A673 (cell line): ENCODE results near the gene SLC26A3. TPM values are rescaled to one million over a fixed set of nuclear protein-coding genes. Genes with fewer than 3 reads are reported as not detected.
A peak's percentile ranks its signal among the peaks of the same experiment; 100 is the strongest.

Experiments
- BruUV-seq: library from RNA; stranded (reverse); fragments of 400-500 nt; replicated peaks from 2 replicates; lab custom pipeline; 2021; lab: Mats Ljungman, UMichigan
- CTCF ChIA-PET: fragments of 300-600 bp; sonication (Branson Sonifier 250); formaldehyde crosslinking; loops from one replicate; lab custom pipeline; 2022; ENCODE audit warnings: antibody characterized with exemption; lab: Charles Lee
- POLR2A ChIA-PET: fragments of 300-600 bp; sonication (Branson Sonifier 250); formaldehyde crosslinking; loops from one replicate; lab custom pipeline; 2022; ENCODE audit warnings: antibody characterized with exemption; ENCODE audit not compliant: low non-redundant PET; lab: Charles Lee
- DNase-seq: peaks from one replicate; pipeline ENCODE4 v3.0.0-alpha.2; 2015; ENCODE audit warnings: low spot score
- H3K27ac ChIP-seq: fragments of 200-600 bp; sonication (generic); 2 replicates; pipeline ENCODE4 v1.5.1; 2016; ENCODE audit warnings: mixed run types, low read depth, mild to moderate bottlenecking, mixed read lengths, antibody characterized with exemption, low read length; ENCODE audit not compliant: poor library complexity, severe bottlenecking
- H3K27me3 ChIP-seq: fragments of 200-600 bp; sonication (generic); replicated peaks from 2 replicates; pipeline ENCODE4 v1.6.1; 2017; ENCODE audit warnings: mixed run types, low read depth, mild to moderate bottlenecking, mixed read lengths, antibody characterized with exemption, low read length; ENCODE audit not compliant: insufficient read depth, poor library complexity
- H3K36me3 ChIP-seq: fragments of 200-600 bp; sonication (generic); 2 replicates; pipeline ENCODE4 v1.6.1; 2016; ENCODE audit warnings: mixed run types, mild to moderate bottlenecking, mixed read lengths, antibody characterized with exemption, low read length; ENCODE audit not compliant: insufficient read depth, poor library complexity, severe bottlenecking
- H3K4me1 ChIP-seq: fragments of 200-600 bp; sonication (generic); 2 replicates; pipeline ENCODE4 v1.6.1; 2017; ENCODE audit warnings: mixed run types, mild to moderate bottlenecking, mixed read lengths, antibody characterized with exemption, low read length; ENCODE audit not compliant: insufficient read depth, poor library complexity, severe bottlenecking
- H3K4me3 ChIP-seq: fragments of 200-600 bp; sonication (generic); 2 replicates; pipeline ENCODE4 v1.5.1; 2016; ENCODE audit warnings: low read depth, mixed run types, mild to moderate bottlenecking, mixed read lengths, low read length; ENCODE audit not compliant: poor library complexity, severe bottlenecking
- H3K9me3 ChIP-seq: fragments of 200-600 bp; sonication (generic); 2 replicates; pipeline ENCODE4 v1.6.1; 2016; ENCODE audit warnings: mixed run types, low read depth, mild to moderate bottlenecking, mixed read lengths, antibody characterized with exemption, low read length; ENCODE audit not compliant: poor library complexity, severe bottlenecking
- EZH2 ChIP-seq: fragments of 200-600 bp; sonication (generic); IDR thresholded peaks from 2 replicates; pipeline ENCODE4 v1.6.1; 2017; ENCODE audit warnings: borderline replicate concordance, low read depth, mild to moderate bottlenecking, mixed read lengths, antibody characterized with exemption, low read length; ENCODE audit not compliant: poor library complexity, severe bottlenecking
- intact Hi-C: fragments of 100-400 bp; cut with micrococcal nuclease; formaldehyde crosslinking; loops from one replicate; pipeline ENCODE4 v1.10.0; 2022; ENCODE audit not compliant: unreplicated experiment
- total RNA-seq: library from RNA; stranded (reverse); gene quantifications from 2 replicates; pipeline ENCODE4 v1.2.3, GENCODE V29; 2021
- TF ChIP-seq, protein P1 (sequence below): fragments of 300-800, 200-600 bp; sonication (generic); conservative IDR thresholded peaks from 2 replicates; pipeline ENCODE4 v1.5.1; 2017; ENCODE audit warnings: low read depth, mild to moderate bottlenecking, antibody characterized with exemption, low read length, moderate library complexity, mixed read lengths

Gene SLC26A3
- total RNA-seq, 1 experiment from 2014 or later: not detected

DNA sequence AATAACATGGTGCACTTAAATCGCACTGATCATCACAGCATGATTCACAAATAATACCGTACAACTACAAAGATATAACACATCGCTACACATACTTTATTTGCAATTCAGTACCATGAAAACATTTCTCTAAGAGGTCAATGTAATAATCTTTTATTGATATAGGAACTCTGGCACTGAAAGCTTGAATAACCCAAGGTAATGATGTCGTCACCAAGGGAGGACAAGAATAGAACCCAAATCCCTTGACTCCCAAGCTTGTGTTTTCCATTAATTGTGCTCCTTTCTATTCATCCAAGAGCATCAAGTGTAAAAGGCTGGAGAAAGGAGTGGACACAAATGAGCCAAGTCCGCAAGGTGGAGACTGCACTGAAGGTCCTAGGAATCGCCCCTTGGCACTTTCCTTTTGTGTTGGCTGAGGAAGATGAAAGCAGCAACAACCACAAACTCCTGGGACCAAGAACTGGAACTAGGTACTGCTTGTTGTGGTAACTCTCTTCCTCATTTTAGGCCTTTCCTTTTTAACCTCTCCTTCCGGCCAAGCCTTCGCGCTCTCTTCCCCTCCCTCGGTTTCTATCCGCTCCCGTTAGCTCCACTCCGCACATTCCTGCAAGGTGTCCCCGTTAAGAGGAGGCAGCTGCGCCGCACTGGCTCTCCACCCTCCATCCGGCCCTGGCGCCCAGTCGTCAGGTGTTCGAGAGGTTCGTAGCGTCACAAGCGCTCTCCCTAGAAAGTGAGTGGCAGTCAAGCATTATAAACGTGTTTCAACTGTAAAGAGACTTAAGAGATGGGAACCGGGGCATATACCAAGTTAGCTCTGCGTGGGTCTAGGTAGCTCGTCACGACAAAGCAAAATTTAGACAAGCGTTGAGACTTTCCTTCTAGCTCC is 60.1 kb downstream of the SLC26A3 start:
- ChIA-PET CTCF (interaction anchor here (0.6 to 2.7 kb wide), 4 partner anchors 132 to 279 kb away, joined by 3 to 24 read pairs (median 8); no protein-coding TSS in a partner anchor), POLR2A (interaction anchor here (0.5 to 0.7 kb wide), 3 partner anchors 37 to 793 kb away, joined by 3 to 4 read pairs (median 3); no protein-coding TSS in a partner anchor)
- Histone ChIP-seq H3K36me3 (no peaks in the 10 kb centered on the region), H3K27me3 (no peaks in the 10 kb centered on the region), H3K9me3 (no peaks in the 10 kb centered on the region), H3K4me3 (peak overlapping the region; percentile 80), H3K27ac (peak overlapping the region; percentile 97), H3K4me1 (peaks cover 23% of the 10 kb centered on the region)
- intact Hi-C loops: loop anchor here (1.0 to 10.0 kb wide), 2 partner anchors 131 to 402 kb away; no protein-coding TSS in a partner anchor
- TF ChIP-seq EZH2: no peak
- TF ChIP-seq, protein P1, sequence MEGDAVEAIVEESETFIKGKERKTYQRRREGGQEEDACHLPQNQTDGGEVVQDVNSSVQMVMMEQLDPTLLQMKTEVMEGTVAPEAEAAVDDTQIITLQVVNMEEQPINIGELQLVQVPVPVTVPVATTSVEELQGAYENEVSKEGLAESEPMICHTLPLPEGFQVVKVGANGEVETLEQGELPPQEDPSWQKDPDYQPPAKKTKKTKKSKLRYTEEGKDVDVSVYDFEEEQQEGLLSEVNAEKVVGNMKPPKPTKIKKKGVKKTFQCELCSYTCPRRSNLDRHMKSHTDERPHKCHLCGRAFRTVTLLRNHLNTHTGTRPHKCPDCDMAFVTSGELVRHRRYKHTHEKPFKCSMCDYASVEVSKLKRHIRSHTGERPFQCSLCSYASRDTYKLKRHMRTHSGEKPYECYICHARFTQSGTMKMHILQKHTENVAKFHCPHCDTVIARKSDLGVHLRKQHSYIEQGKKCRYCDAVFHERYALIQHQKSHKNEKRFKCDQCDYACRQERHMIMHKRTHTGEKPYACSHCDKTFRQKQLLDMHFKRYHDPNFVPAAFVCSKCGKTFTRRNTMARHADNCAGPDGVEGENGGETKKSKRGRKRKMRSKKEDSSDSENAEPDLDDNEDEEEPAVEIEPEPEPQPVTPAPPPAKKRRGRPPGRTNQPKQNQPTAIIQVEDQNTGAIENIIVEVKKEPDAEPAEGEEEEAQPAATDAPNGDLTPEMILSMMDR: no peak
- BruUV-seq: TSS peak; percentile 80
- DNase-seq: no peak

DNA sequence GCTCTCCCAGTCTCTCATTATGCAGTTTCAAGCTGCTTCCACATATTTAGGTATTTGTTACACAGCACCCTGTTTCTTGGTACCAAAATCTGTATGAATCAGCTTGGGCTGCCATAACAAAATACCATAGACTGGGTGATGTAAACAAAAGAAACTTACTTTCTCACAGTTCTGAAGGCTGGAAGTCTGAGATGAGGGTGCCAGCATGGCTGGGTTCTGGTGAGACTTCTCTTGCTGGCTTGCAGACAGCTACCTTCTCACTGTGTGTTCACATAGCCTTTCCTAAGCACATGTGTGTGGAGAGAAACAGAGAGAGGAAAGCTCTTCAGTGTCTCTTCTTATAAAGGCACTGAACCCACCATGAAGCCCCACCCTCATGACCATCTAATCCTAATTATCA is 74.7 kb downstream of the SLC26A3 start:
- H3K36me3 ChIP-seq: no peaks in the 10 kb centered on the region
- ChIA-PET CTCF (no interaction called here), POLR2A (no interaction called here)
- no peak overlapping the region for H3K27ac ChIP-seq
- H3K4me1 ChIP-seq: no peaks in the 10 kb centered on the region
- TF ChIP-seq, protein P1: no peak
- TF ChIP-seq EZH2: no peak
- H3K27me3 ChIP-seq: no peaks in the 10 kb centered on the region
- no peak for DNase-seq
- H3K4me3 ChIP-seq: no peak overlapping the region
- no peaks in the 10 kb centered on the region for H3K9me3 ChIP-seq
- BruUV-seq: no TSS peak
- intact Hi-C loops: loop anchor here (5.0 to 10.0 kb wide), 3 partner anchors 143 to 936 kb away; partner anchors contain the start of gene BCAP29

GRCh38 chr7:107726356-107727130 is 76.5 kb downstream of the SLC26A3 start:
- TF ChIP-seq, protein P1: no peak
- TF ChIP-seq EZH2: no peak
- Histone ChIP-seq H3K4me1 (no peaks in the 10 kb centered on the region), H3K27ac (no peak overlapping the region), H3K9me3 (no peaks in the 10 kb centered on the region), H3K36me3 (no peaks in the 10 kb centered on the region), H3K4me3 (no peak overlapping the region), H3K27me3 (no peaks in the 10 kb centered on the region)
- BruUV-seq: no TSS peak
- CTCF ChIA-PET: no interaction called here
- intact Hi-C loops: loop anchor here (5.0 to 10.0 kb wide), 3 partner anchors 142 to 934 kb away; partner anchors contain the start of gene BCAP29
- POLR2A ChIA-PET: no interaction called here
- no peak for DNase-seq
